HG02798 (cell line): Measurements from ENCODE around the gene ENPP3.

Experiments used
- ATAC-seq: cut with Tn5 transposase; IDR thresholded peaks from one replicate; pipeline ENCODE4 v1.9.1; 2021; ENCODE audit warnings: mild to moderate bottlenecking; ENCODE audit not compliant: unreplicated experiment, poor library complexity

The ENPP3 gene

DNA sequence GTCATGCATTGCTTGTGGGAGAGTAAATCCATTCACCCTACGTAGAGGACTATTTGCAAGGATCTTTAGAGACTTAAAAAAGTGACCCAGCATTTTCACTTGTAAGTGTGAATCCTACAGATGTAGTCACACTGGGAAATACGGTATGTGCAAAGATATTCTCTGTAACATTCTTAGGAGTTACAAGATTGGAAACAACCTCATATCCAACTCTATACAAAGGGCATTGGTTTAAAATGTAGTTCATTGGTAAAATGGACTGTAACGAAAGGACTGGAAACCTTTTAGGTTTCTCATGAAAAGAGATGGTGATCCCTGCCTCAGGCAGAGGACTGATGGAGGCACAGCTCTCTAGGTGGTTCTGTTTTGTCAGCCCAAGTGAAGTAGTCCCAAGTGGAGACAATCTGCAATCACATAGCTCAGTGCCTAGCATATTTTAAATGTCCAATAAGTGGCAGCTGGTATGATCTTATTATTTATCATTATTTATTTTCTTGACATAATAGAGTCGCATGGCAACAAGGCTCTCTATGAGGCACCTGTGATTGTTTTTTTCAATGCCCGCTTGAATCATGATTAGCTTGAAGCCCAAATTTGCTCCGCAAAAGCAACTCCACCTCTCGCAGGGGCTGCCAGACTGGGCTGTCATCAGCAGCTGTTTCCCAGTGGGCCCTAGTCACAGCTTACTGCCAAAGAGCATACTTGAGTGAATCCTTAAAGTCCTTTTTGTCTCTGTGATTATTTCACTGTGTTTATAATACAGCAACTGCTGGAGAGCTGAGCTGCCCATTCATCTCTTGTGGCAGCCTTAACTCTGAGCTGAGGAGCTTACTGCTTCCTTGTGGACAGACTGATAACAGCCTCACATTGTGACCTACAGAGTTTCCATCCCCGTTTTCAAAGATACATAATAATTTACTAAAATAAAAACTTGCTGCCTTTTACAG, 150.9 kb downstream of the ENPP3 start:
- no peak for ATAC-seq

DNA sequence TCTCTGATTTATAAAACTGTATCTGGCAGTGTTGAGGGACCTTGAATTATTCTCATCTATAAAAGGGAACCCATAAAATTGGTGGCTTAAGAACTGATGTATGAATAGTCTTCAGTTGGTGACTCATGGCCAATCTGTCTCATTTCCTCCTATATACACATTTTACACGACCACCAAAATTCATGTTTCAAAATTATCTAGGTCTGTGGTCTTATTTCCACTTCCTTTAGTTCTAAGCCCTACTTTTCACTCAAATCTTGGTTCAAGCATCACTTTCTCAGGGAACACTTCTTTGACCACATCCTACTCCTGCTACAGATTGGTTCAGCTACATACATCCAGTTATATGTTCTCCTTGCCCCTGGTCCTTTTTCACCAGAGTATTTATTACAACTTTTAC, 152.1 kb downstream of the ENPP3 start:
- ATAC-seq = no peak

DNA sequence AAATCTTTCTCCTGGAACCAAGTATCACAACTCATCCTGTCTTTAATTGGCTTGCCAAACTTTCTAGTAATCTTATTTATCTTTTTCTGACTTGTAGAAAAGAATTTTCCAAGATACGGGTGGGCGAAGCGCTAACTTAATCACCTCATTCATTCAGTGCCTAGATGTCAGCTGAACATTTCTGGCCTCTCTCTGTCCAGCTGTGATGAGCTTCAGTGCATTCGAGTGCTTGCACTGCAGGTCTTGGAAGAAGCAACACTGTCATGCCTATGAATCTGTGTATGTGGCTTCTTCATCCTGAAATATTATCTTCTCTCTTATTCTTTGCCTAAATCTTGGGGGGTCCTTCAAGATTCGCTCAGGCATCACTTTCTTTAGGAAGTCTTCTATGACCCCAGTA, 154.4 kb downstream of the ENPP3 start:
- ATAC-seq = no peak

DNA sequence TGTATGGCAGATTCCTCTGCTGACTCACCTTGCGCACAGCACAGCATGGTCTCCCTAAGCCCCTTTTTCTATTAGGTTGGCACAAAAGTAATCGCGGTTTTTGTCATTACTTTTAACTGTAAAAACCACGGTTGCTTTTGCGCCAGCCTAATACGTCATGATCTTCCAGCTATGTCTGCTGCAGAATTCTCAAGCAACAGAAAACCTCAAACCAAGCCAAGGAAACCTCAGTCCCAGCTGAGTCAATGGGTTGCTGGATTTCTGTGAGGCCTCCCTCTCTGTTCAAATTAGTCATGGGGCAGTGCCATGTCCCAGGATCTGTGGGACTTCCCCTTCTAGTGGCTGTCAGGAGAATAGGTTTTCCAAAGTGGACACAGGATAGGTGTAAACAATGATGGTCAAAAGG, 155.0 kb downstream of the ENPP3 start:
- ATAC-seq = no peak

DNA sequence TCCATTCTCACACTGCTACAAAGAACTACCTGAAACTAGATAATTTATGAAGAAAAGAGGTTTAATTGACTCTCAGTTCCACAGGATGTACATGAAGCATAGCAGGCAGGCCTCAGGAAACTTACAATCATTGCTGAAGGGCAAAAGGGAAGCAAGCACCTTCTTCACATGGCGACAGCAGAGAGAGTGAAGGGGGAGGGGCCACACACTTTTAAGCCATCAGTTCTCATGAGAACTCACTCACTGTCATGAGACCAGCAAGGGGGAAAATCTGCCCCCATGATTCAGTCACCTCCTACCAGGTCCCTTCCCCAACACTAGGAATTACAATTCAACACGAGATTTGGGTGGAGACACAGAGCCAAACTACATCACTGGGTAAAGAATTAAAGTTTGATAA, 158.3 kb downstream of the ENPP3 start:
- no peak for ATAC-seq
